Esophagus squamous epithelium (tissue), 5 donors: ENCODE data around the gene ZNF606. TPM values are rescaled to one million over a fixed set of nuclear protein-coding genes. Genes with fewer than 3 reads are reported as not detected.
A peak's percentile ranks its signal among the peaks of the same experiment; 100 is the strongest.
"Not testable (repeated sequence)": the region's sequence is repeated elsewhere in the genome, so short reads cannot be mapped to it uniquely, and the experiment has no call there.

ENCODE experiments used
- DNase-seq: peaks from one replicate; lab custom pipeline; 2025; lab: John Stamatoyannopoulos, UW
- H3K27ac ChIP-seq, 4 donors: fragments of 200-600 bp; sonication (generic); one replicate each; pipeline ENCODE4 v1.5.1; 2016 to 2019; ENCODE audit warnings: mild to moderate bottlenecking in 1 of 4
- H3K27me3 ChIP-seq, 4 donors: fragments of 200-600 bp; sonication (generic); 1 replicate in 3 of 4; 2 replicates in 1 of 4; pipeline versions ENCODE4 v1.5.1 to v1.6.0; 2017 to 2021; ENCODE audit warnings: antibody characterized with exemption in 1 of 4
- H3K36me3 ChIP-seq, 3 donors: fragments of 200-600 bp; sonication (generic); one replicate each; pipeline ENCODE4 v1.5.1; 2016 to 2019
- H3K4me1 ChIP-seq, 3 donors: fragments of 200-600 bp; sonication (generic); one replicate each; pipeline ENCODE4 v1.5.1; 2017 to 2019
- H3K4me3 ChIP-seq, 4 donors: fragments of 200-600 bp; sonication (generic); 1 replicate in 3 of 4; 2 replicates in 1 of 4; pipeline ENCODE4 v1.5.1; 2016 to 2019; ENCODE audit warnings: mild to moderate bottlenecking in 2 of 4, moderate library complexity in 1 of 4
- H3K9me3 ChIP-seq, 3 donors: fragments of 200-600 bp; sonication (generic); one replicate each; pipeline ENCODE4 v1.5.1; 2016 to 2019
- POLR2A ChIP-seq, 4 donors: fragments of 450-650 bp; IDR thresholded peaks; one replicate each; pipeline ENCODE4 v1.6.1; 2017; ENCODE audit warnings: antibody characterized with exemption in 4 of 4, mild to moderate bottlenecking in 4 of 4, moderate library complexity in 3 of 4
- WGBS, 2 donors: methylation state at CpG; one replicate each; pipeline ENCODE4 v1.1.5; 2018; 5-methylcytosine and 5-hydroxymethylcytosine counted together
- intact Hi-C: fragments of 100-400 bp; cut with DNase I; formaldehyde crosslinking; loops from one replicate; pipeline ENCODE4 v1.15.0; 2022
- total RNA-seq, 4 donors: library from RNA; depleted of rRNA; stranded (reverse); fragments of >200 nt; gene quantifications; one replicate each; pipeline ENCODE4 v1.1.0, GENCODE V29; 2016
- TF ChIP-seq, protein P1 (sequence below), 6 experiments: fragments of 450-650 bp in 4 of 6; fragments of 200-600 bp in 2 of 6; sonication (generic) in 2 of 6; IDR thresholded peaks; one replicate each; pipeline ENCODE4 v1.5.1; 2016 to 2019; ENCODE audit warnings: antibody characterized with exemption in 6 of 6, mild to moderate bottlenecking in 4 of 6, moderate library complexity in 4 of 6
- donor health status: DM: yes; HTN: yes; CAD: no.

The ZNF606 gene
- total RNA-seq, 4 donors from 2014 or later = 7.2 to 13.0 (median 8.1) TPM

DNA sequence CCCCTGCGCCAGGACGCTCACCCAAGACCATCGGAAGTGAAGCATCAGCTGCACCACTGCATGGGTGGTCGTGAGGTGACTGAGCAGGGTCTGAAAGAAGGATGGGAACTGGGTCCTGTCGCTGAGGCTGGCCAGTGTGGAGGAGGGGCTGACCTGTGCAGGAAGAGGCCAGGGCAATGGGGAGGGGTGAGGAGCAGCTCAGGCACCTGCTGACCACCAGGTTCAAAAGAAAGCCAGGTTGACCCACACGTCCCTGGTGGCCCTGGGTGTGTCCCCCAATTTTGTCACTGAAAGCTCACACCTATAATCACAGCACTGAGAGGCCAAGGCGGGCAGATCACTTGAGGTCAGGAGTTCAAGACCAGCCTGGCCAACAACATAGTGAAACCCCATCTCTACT, 17.5 kb upstream of the ZNF606 start:
- Histone ChIP-seq H3K27ac (no peak overlapping the region), H3K4me1 (no peaks in the 10 kb centered on the region), H3K4me3 (no peak overlapping the region), H3K27me3 (no peaks in the 10 kb centered on the region), H3K9me3 (peaks cover 0 to 17% (median 3%) of the 10 kb centered on the region in 3 donors), H3K36me3 (no peaks in the 10 kb centered on the region)
- 60 to 79% methylated on average over 2 to 5 of the region's 7 CpGs for WGBS, 2 donors
- intact Hi-C loops = no loop called here
- TF ChIP-seq, protein P1, sequence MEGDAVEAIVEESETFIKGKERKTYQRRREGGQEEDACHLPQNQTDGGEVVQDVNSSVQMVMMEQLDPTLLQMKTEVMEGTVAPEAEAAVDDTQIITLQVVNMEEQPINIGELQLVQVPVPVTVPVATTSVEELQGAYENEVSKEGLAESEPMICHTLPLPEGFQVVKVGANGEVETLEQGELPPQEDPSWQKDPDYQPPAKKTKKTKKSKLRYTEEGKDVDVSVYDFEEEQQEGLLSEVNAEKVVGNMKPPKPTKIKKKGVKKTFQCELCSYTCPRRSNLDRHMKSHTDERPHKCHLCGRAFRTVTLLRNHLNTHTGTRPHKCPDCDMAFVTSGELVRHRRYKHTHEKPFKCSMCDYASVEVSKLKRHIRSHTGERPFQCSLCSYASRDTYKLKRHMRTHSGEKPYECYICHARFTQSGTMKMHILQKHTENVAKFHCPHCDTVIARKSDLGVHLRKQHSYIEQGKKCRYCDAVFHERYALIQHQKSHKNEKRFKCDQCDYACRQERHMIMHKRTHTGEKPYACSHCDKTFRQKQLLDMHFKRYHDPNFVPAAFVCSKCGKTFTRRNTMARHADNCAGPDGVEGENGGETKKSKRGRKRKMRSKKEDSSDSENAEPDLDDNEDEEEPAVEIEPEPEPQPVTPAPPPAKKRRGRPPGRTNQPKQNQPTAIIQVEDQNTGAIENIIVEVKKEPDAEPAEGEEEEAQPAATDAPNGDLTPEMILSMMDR (IDR thresholded peaks at IDR 0.05) = no peak
- no peak for TF ChIP-seq POLR2A (IDR thresholded peaks at IDR 0.05)
- DNase-seq = no peak

DNA sequence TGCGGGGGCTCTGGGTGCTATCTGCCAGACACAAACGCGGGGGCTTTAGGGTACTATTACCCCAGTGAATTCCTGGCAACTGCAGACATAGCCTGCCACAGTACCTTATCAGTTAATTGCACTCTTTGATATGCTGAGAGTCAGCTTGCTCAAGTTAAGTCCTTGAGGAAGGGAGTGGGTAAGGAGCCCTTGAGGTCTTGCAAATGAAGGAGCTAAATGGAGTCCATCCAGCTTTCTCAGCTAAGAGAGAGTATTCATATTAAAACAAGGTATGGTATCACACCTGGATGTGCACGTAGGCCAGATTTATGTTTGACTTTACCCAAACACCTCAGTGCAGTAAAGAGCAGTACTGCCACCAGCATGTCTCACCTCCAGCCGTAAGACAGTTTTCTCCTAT, 11.5 kb upstream of the ZNF606 start:
- intact Hi-C loops = loop anchor here (10.0 kb wide), 1 partner anchor 151 kb away; no protein-coding TSS in a partner anchor
- no peak overlapping the region for H3K4me3 ChIP-seq
- H3K27me3 ChIP-seq = no peaks in the 10 kb centered on the region
- 56 to 61% methylated on average over 5 of the region's 5 CpGs for WGBS, 2 donors
- TF ChIP-seq, protein P1 (IDR thresholded peaks at IDR 0.05) = no peak
- TF ChIP-seq POLR2A (IDR thresholded peaks at IDR 0.05) = no peak
- peaks cover 0 to 16% (median 4%) of the 10 kb centered on the region in 3 donors for H3K4me1 ChIP-seq
- no peak overlapping the region for H3K27ac ChIP-seq
- H3K9me3 ChIP-seq = peaks cover 0 to 47% (median 33%) of the 10 kb centered on the region in 3 donors
- no peak for DNase-seq
- no peaks in the 10 kb centered on the region for H3K36me3 ChIP-seq

DNA sequence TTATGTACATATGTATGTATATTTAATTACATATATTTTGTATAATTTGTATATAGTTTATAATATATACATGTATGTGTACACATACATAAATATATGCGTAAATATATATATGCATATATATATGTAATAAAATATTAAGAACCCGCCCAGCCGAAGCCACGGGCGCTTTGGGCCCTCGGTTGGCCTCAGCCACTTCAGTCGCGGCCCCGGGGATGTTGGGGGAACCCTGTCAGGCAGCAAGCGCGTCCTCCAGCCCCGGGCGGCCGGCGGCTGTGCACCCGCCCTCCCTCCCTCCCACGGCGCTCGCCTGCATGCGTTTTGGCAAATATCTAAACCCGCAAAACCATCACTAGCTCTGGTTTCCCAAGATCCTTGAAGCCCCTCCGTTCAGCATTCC, 7.9 kb upstream of the ZNF606 start:
- H3K36me3 ChIP-seq = peaks cover 0 to 20% (median 6%) of the 10 kb centered on the region in 3 donors
- peaks cover 0 to 25% (median 9%) of the 10 kb centered on the region in 3 donors for H3K4me1 ChIP-seq
- intact Hi-C loops = loop anchor here (10.0 kb wide), 1 partner anchor 154 kb away; no protein-coding TSS in a partner anchor
- TF ChIP-seq, protein P1 (IDR thresholded peaks at IDR 0.05) = no peak
- no peak for TF ChIP-seq POLR2A (IDR thresholded peaks at IDR 0.05)
- H3K27me3 ChIP-seq = no peaks in the 10 kb centered on the region
- H3K4me3 ChIP-seq = peak overlapping the region in 2 of 4 donors; percentile 56 to 67
- peaks cover 0 to 76% (median 66%) of the 10 kb centered on the region in 3 donors for H3K9me3 ChIP-seq
- H3K27ac ChIP-seq = no peak overlapping the region
- 57 to 73% methylated on average over 22 of the region's 22 CpGs for WGBS, 2 donors
- no peak for DNase-seq

DNA sequence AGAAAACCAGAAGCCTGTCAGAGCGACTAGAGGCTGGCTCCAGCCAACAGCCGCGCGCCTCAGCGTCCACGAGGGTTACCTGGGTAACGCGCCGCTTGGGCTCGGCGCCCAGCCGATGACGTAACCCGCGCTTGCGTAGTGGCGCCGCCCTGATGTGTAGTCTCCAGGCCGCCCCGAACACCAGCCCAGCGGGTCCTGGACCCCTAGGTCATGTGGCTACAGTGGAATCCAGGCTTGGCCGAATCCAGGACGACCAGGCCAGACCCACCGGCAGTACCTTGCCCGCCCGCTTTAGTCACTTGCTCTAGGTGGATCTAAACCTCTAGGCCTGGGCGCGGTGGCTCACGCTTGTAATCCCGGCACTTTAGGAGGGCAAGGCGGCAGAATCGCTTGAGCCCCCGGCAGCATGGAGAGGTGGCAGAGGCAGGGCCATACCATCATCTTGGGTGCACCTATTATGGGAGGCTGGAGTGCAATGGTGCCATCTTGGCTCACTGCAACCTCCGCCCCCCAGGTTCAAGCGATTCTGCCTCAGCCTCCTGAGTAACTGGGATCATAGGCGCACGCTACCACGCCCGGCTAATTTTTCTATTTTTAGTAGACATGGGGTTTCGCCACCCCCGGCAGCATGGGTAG, 7.2 kb upstream of the ZNF606 start:
- DNase-seq = no peak
- H3K36me3 ChIP-seq = peaks cover 0 to 27% (median 8%) of the 10 kb centered on the region in 3 donors
- WGBS, 2 donors = 24 to 32% methylated on average over 6 to 9 of the region's 41 CpGs
- no peaks in the 10 kb centered on the region for H3K27me3 ChIP-seq
- peaks cover 0 to 80% (median 72%) of the 10 kb centered on the region in 3 donors for H3K9me3 ChIP-seq
- peak overlapping the region; percentile 24 to 90 (median 64) for H3K27ac ChIP-seq
- H3K4me1 ChIP-seq = peaks cover 0 to 26% (median 9%) of the 10 kb centered on the region in 3 donors
- H3K4me3 ChIP-seq = peak overlapping the region; percentile 7 to 67 (median 44)
- no peak for TF ChIP-seq POLR2A (IDR thresholded peaks at IDR 0.05)
- TF ChIP-seq, protein P1 (IDR thresholded peaks at IDR 0.05) = peak in 2 of 6 experiments; percentile 6 to 26
- intact Hi-C loops = loop anchor here (10.0 kb wide), 2 partner anchors 155 to 645 kb away; partner anchors contain the start of genes TRAPPC2B and ZNF547

DNA sequence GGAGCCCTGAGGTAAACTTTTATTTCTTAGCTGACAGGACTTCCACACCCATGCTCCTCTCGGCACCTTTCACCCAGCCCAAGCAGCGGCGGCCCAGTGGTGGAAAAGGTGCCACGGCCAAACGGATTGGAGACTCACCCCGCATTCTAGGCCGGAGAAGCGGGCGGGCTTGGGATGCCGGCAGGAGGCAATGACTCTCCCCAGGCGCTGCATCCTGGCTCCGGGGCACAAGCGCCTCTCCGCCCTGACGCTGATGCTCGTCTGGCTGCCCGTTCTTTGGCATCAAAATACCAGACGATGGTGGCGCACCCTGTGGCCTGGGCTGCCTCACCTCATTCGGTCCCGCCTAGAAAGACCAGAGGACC, 6.7 kb upstream of the ZNF606 start:
- Histone ChIP-seq H3K27me3 (no peaks in the 10 kb centered on the region), H3K4me1 (peaks cover 0 to 31% (median 9%) of the 10 kb centered on the region in 3 donors), H3K27ac (peak overlapping the region; percentile 24 to 90 (median 64)), H3K36me3 (peaks cover 0 to 32% (median 13%) of the 10 kb centered on the region in 3 donors), H3K4me3 (peak overlapping the region; percentile 7 to 67 (median 44)), H3K9me3 (peaks cover 0 to 85% (median 75%) of the 10 kb centered on the region in 3 donors)
- 6 to 7% methylated on average over 3 to 12 of the region's 21 CpGs for WGBS, 2 donors
- TF ChIP-seq, protein P1 (IDR thresholded peaks at IDR 0.05) = no peak
- TF ChIP-seq POLR2A (IDR thresholded peaks at IDR 0.05) = no peak
- intact Hi-C loops = loop anchor here (10.0 kb wide), 1 partner anchor 644 kb away; the partner anchor contains the start of genes TRAPPC2B and ZNF547
- DNase-seq = no peak

DNA sequence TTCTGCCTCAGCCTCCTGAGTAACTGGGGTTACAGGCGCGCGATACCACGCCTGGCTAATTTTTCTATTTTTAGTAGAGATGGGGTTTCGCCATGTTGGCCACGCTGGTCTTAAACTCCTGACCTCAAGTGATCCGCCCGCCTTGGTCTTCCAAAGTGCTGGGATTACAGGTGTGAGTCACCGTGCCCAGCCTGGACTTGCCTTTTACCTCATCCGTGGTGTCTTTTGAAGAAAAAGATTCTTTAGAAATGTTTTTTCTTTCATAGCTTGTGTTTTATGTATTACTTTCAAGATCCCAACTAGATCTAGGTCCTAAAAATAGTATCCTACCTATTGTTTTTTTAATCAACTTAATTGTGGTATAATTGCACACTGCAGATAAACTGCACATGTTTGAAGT, 6.3 kb upstream of the ZNF606 start:
- WGBS, 2 donors = 24 to 33% methylated on average over 10 of the region's 10 CpGs
- Histone ChIP-seq H3K4me3 (peak overlapping the region in 2 of 4 donors; percentile 56 to 67), H3K27ac (peak overlapping the region in 3 of 4 donors; percentile 24 to 90 (median 45)), H3K4me1 (peaks cover under 1 to 35% (median 9%) of the 10 kb centered on the region in 3 donors), H3K9me3 (peaks cover 0 to 89% (median 75%) of the 10 kb centered on the region in 3 donors), H3K36me3 (peaks cover 0 to 36% (median 17%) of the 10 kb centered on the region in 3 donors)
- intact Hi-C loops = loop anchor here (10.0 kb wide), 1 partner anchor 644 kb away; the partner anchor contains the start of genes TRAPPC2B and ZNF547
- not testable (repeated sequence) for DNase-seq, H3K27me3 ChIP-seq
